ENCODE results near the gene AP1S1.
"Not testable (repeated sequence)": the region's sequence is repeated elsewhere in the genome, so short reads cannot be mapped to it uniquely, and the experiment has no call there.

The AP1S1 gene

GRCh38 chr7:101111261-101111660 lies 43.0 kb upstream of the AP1S1 start:
- H3K4me3 ChIP-seq (replicated peaks; ENCODE audit: low read depth, low read length), result no peak overlapping the region
- DNase-seq (ENCODE audit: extremely low read depth, low read depth), result no peak
- no peak for TF ChIP-seq CTCF (IDR thresholded peaks at IDR 0.05; ENCODE audit: low read depth, low read length, missing control alignments)

- H3K4me3 ChIP-seq (replicated peaks; ENCODE audit: low read depth, low read length), result no peak overlapping the region
- TF ChIP-seq CTCF (IDR thresholded peaks at IDR 0.05; ENCODE audit: low read depth, low read length, missing control alignments), result no peak
- no peak for DNase-seq (ENCODE audit: extremely low read depth, low read depth)
These were observed 42.0 kb upstream of the AP1S1 start for GRCh38 chr7:101112233-101112632.

- not testable (repeated sequence) for H3K4me3 ChIP-seq (replicated peaks; ENCODE audit: low read depth, low read length); DNase-seq (ENCODE audit: extremely low read depth, low read depth)
These were observed 41.1 kb upstream of the AP1S1 start for GRCh38 chr7:101113140-101113539.

- no peak for DNase-seq (ENCODE audit: extremely low read depth, low read depth)
- H3K4me3 ChIP-seq (replicated peaks; ENCODE audit: low read depth, low read length), result no peak overlapping the region
- TF ChIP-seq CTCF (IDR thresholded peaks at IDR 0.05; ENCODE audit: low read depth, low read length, missing control alignments), result no peak
These were observed 40.4 kb upstream of the AP1S1 start for GRCh38 chr7:101113836-101114235.

DNA sequence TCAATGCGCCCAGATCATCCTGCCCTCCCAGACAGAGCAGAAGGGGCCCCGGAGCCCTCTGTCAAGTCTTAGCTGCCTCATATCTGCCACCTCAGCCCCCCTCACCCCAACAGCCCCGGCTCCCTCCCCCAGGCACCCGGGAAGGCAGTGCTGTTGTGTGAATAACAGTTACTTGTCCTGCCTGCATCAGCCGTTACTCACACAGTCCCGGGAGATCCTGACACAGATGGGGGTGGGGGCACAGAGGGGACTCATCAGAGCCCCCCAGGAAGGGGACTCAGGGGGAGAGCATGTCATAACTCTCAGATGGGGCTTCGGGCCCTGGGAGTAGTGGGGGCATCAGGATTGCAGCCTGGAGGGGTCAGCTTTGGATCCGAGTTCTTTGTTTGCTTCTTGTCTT lies 39.8 kb upstream of the AP1S1 start:
- no peak for TF ChIP-seq CTCF (IDR thresholded peaks at IDR 0.05; ENCODE audit: low read depth, low read length, missing control alignments)
- no peak for DNase-seq (ENCODE audit: extremely low read depth, low read depth)
- H3K4me3 ChIP-seq (replicated peaks; ENCODE audit: low read depth, low read length), result no peak overlapping the region

DNA sequence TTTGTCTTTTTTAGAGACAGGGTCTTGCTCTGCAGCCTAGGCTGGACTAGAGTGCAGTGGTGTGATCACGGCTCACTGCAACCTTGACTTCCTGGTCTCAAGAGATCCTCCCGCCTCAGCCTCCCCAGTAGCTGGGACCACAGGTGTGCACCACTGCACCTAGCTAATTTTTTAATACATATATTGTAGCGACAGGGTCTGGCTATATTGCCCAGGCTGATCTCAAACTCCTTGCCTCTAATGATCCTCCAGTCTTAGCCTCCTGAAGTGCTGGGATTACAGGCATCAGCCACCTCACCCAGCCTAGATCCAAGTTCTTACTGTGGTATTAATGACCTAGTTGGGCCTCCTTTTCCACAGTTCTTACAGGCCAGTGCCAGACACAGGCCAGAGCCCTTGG lies 39.1 kb upstream of the AP1S1 start:
- DNase-seq (ENCODE audit: extremely low read depth, low read depth), result no peak
- H3K4me3 ChIP-seq (replicated peaks; ENCODE audit: low read depth, low read length), result no peak overlapping the region
- no peak for TF ChIP-seq CTCF (IDR thresholded peaks at IDR 0.05; ENCODE audit: low read depth, low read length, missing control alignments)

DNA sequence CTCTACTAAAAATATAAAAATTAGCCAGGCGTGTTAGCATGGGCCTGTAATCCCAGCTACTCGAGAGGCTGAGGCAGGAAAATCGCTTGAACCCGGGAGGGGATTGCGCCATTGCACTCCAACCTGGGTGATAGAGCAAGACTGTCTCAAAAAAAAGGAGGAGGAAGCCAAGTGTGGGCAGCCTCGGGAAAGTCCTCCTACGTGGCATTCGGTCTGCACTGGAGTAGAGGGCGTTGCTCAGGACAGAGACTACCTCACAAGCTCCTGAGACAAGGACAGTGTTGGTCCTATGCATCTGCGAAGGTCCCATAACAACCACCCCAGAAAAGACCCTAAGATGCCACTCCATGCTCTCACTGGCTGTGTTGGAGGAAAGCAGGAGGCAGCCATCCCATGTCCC lies 37.4 kb upstream of the AP1S1 start:
- TF ChIP-seq CTCF (IDR thresholded peaks at IDR 0.05; ENCODE audit: low read depth, low read length, missing control alignments), result no peak
- H3K4me3 ChIP-seq (replicated peaks; ENCODE audit: low read depth, low read length), result no peak overlapping the region
- no peak for DNase-seq (ENCODE audit: extremely low read depth, low read depth)
